H1 (cell line): ENCODE results near the gene GREB1. TPM values are rescaled to one million over a fixed set of nuclear protein-coding genes. Genes with fewer than 3 reads are reported as not detected.
A peak's percentile ranks its signal among the peaks of the same experiment; 100 is the strongest.

ENCODE experiments used
- CTCF ChIP-seq, 3 experiments: IDR thresholded peaks; 1 replicate in 2 of 3; 2 replicates in 1 of 3; pipeline versions ENCODE4 v1.5.1 to v1.6.1; 2011; ENCODE audit warnings: low read length in 3 of 3, mild to moderate bottlenecking in 3 of 3, inconsistent platforms in 2 of 3, low read depth in 1 of 3, moderate library complexity in 1 of 3; ENCODE audit not compliant: insufficient read depth in 1 of 3; ENCODE audit errors: control extremely low read depth in 1 of 3
- EGR1 ChIP-seq: IDR thresholded peaks from 2 replicates; pipeline ENCODE4 v1.6.1; 2011; ENCODE audit warnings: low read depth, low read length, borderline replicate concordance
- EZH2 ChIP-seq: fragments of 200-600 bp; sonication (generic); IDR thresholded peaks from 2 replicates; pipeline ENCODE4 v1.7.1; 2012; ENCODE audit warnings: low read depth, mild to moderate bottlenecking, moderate library complexity, low read length, inconsistent platforms; ENCODE audit not compliant: severe bottlenecking
- GABPA ChIP-seq: IDR thresholded peaks from 2 replicates; pipeline ENCODE4 v1.6.1; 2011; ENCODE audit warnings: mild to moderate bottlenecking, low read length, moderate library complexity, borderline replicate concordance; ENCODE audit not compliant: insufficient read depth
- GTF2F1 ChIP-seq: IDR thresholded peaks from 2 replicates; pipeline ENCODE4 v1.6.1; 2012; ENCODE audit warnings: low read depth, low read length, improper control_type of control experiment, borderline replicate concordance
- JUN ChIP-seq: IDR thresholded peaks from 2 replicates; pipeline ENCODE4 v1.6.1; 2011; ENCODE audit warnings: low read depth, mild to moderate bottlenecking, improper control_type of control experiment, low read length
- KDM4A ChIP-seq: IDR thresholded peaks from one replicate; pipeline ENCODE4 v1.7.1; 2012; ENCODE audit warnings: low read depth, mild to moderate bottlenecking, moderate library complexity, low read length, inconsistent platforms; ENCODE audit not compliant: severe bottlenecking
- NRF1 ChIP-seq: IDR thresholded peaks from 2 replicates; pipeline ENCODE4 v1.6.1; 2011; ENCODE audit warnings: mild to moderate bottlenecking, low read depth, low read length, improper control_type of control experiment
- POLR2A ChIP-seq, 2 experiments: IDR thresholded peaks; 1 replicate in 1 of 2; 2 replicates in 1 of 2; pipeline ENCODE4 v1.6.1; 2011; ENCODE audit warnings: low read depth in 2 of 2, low read length in 2 of 2, mild to moderate bottlenecking in 2 of 2; ENCODE audit errors: control extremely low read depth in 1 of 2
- RAD21 ChIP-seq, 2 experiments: IDR thresholded peaks in 1 of 2; conservative IDR thresholded peaks in 1 of 2; 2 replicates each; pipeline ENCODE4 v1.6.1; 2011; ENCODE audit warnings: low read depth in 2 of 2, low read length in 2 of 2, improper control_type of control experiment in 1 of 2, inconsistent platforms in 1 of 2, mild to moderate bottlenecking in 1 of 2, moderate library complexity in 1 of 2
- RBBP5 ChIP-seq: IDR thresholded peaks from 2 replicates; pipeline ENCODE4 v1.7.1; 2012; ENCODE audit warnings: low read depth, mild to moderate bottlenecking, inconsistent platforms, low read length, moderate library complexity, borderline replicate concordance
- RFX5 ChIP-seq: IDR thresholded peaks from 2 replicates; pipeline ENCODE4 v1.6.1; 2011; ENCODE audit warnings: low read depth, low read length, improper control_type of control experiment, borderline replicate concordance
- SRF ChIP-seq: IDR thresholded peaks from 2 replicates; pipeline ENCODE4 v1.6.1; 2011; ENCODE audit warnings: mild to moderate bottlenecking, low read depth, low read length, moderate library complexity
- SUZ12 ChIP-seq: fragments of 200-600 bp; sonication (generic); IDR thresholded peaks from 2 replicates; pipeline ENCODE4 v1.6.1; 2012; ENCODE audit warnings: mild to moderate bottlenecking, inconsistent platforms, low read length, moderate library complexity, mixed read lengths
- TAF7 ChIP-seq: optimal IDR thresholded peaks from 2 replicates; pipeline ENCODE3; 2011; ENCODE audit warnings: low read depth, mild to moderate bottlenecking, inconsistent platforms, low read length, moderate library complexity, borderline replicate concordance
- TEAD4 ChIP-seq: IDR thresholded peaks from 2 replicates; pipeline ENCODE4 v1.6.1; 2012; ENCODE audit warnings: low read depth, low read length, inconsistent platforms, mixed read lengths
- YY1 ChIP-seq: IDR thresholded peaks from 2 replicates; pipeline ENCODE4 v1.6.1; 2011; ENCODE audit warnings: low read depth, mild to moderate bottlenecking, low read length
- polyA plus RNA-seq, 7 experiments: library from polyadenylated mRNA; depleted of rRNA in 3 of 7; stranded (reverse) in 5 of 7; unstranded in 2 of 7; fragments of >200 nt in 5 of 7; fragments of 200-250 nt in 2 of 7; gene quantifications; 1 replicate in 5 of 7; 2 replicates in 1 of 7; 4 replicates in 1 of 7; pipeline versions ENCODE4 v1.2.1 to v1.2.3, GENCODE V29; 2011 to 2013; ENCODE audit warnings: missing spikeins in 2 of 7, mixed read lengths in 2 of 7
- total RNA-seq: library from RNA; stranded (reverse); fragmentation: NEBNext Ultra II Directional; extraction: Animal tissue kit (Norgen Biotek cat#: 25700); gene quantifications from 2 replicates; pipeline ENCODE4 v1.2.1, GENCODE V29; 2021
- TF ChIP-seq, protein P1 (sequence below): IDR thresholded peaks from 2 replicates; pipeline ENCODE4 v1.6.1; 2012; ENCODE audit warnings: inconsistent platforms
- TF ChIP-seq, protein P2 (sequence below): IDR thresholded peaks from 2 replicates; pipeline ENCODE4 v1.6.1; 2012; ENCODE audit warnings: inconsistent platforms

Gene GREB1
- total and polyA plus RNA-seq, 2 of the 8 experiments (the other 6 are each of a cell fraction or from before 2014, with no cell fraction given) = 7.9 to 43.4 TPM

DNA sequence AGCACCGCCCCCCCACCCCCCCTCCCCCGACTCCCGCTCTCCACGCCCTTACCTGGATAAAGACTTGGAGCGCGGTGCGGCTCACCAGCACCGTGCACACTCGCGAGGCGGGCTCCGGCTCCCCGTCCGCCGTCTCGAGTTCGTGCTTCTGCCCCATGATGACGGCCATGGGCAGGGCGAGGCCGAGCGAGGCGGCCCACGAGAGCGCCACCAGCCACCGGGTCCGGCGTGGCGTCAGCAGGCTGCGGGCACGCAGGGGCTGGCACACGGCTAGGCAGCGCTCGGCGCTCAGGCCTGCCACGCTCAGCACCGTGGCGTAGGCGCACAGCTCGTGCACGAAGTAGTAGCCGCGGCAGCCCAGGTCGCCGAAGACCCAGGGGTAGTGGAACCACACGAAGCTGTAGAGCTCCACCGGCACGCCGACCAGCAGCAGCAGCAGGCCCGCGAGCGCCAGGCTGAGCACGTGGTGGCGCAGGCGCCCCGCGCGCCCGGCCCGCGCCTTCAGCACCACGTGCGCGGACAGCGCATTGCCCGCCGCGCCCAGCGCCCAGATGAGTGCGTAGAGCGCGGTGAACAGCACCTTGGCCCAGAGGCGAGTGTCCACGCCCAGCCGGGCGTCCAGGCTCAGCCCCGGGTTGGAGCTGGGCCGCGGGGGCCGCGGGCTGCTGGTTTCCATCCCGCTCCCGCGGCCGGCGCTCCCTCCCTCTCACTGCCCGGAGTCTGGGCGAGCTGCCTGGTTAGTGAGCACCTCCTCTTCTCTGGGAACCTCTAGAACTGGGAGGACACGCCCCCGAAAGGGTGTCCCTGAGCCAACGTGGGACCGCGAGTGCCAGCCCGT lies 135.8 kb downstream of the GREB1 start, which contains the start of gene NTSR2 (continued):
- peak; percentile 15 to 34; a peak in 3 of 4 replicates for TF ChIP-seq RAD21 (IDR thresholded peaks at IDR 0.05 in 1 of 2, conservative IDR thresholded peaks at IDR 0.05 in 1 of 2; ENCODE audit: low read depth in 2 of 2, low read length in 2 of 2)
- TF ChIP-seq TAF7 = peak; percentile 54
- no peak for TF ChIP-seq NRF1
- peak; percentile 46 for TF ChIP-seq EZH2
- TF ChIP-seq, protein P1, sequence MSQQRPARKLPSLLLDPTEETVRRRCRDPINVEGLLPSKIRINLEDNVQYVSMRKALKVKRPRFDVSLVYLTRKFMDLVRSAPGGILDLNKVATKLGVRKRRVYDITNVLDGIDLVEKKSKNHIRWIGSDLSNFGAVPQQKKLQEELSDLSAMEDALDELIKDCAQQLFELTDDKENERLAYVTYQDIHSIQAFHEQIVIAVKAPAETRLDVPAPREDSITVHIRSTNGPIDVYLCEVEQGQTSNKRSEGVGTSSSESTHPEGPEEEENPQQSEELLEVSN = peak; percentile 99
- 0 out of 2 replicates have a peak, but pooled peaks have one; percentile 48 for TF ChIP-seq EGR1
- no peak for TF ChIP-seq JUN
- TF ChIP-seq SUZ12 = 0 out of 2 replicates have a peak, but pooled peaks have one; percentile 29
- peak in 2 of 3 experiments; percentile 4 to 18; a peak in 2 of 4 replicates for TF ChIP-seq CTCF (IDR thresholded peaks at IDR 0.05; ENCODE audit: control extremely low read depth in 1 of 3, insufficient read depth in 1 of 3, low read depth in 1 of 3, low read length in 3 of 3)
- 0 out of 2 replicates have a peak, but pooled peaks have one; percentile 21 for TF ChIP-seq YY1
- TF ChIP-seq SRF = no peak
- TF ChIP-seq RFX5 = no peak
- peak; percentile 74 for TF ChIP-seq KDM4A
- no peak for TF ChIP-seq POLR2A (IDR thresholded peaks at IDR 0.05; ENCODE audit: control extremely low read depth in 1 of 2, low read depth in 2 of 2, low read length in 2 of 2)
- TF ChIP-seq, protein P2, sequence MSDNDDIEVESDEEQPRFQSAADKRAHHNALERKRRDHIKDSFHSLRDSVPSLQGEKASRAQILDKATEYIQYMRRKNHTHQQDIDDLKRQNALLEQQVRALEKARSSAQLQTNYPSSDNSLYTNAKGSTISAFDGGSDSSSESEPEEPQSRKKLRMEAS = peak; percentile 100
- no peak; the same call in 1 of the 2 replicates for TF ChIP-seq GTF2F1
- 0 out of 2 replicates have a peak, but pooled peaks have one; percentile 64 for TF ChIP-seq RBBP5
- TF ChIP-seq GABPA = peak; percentile 69; the same call in 1 of the 2 replicates
- peak; percentile 69; the same call in 1 of the 2 replicates for TF ChIP-seq TEAD4
